COLO829 (cell line): ENCODE measurements around the gene C5orf47.

Source experiments
- DNase-seq: peaks from one replicate; pipeline ENCODE4 v3.0.0; 2012; ENCODE audit warnings: low spot score

Gene C5orf47

DNA sequence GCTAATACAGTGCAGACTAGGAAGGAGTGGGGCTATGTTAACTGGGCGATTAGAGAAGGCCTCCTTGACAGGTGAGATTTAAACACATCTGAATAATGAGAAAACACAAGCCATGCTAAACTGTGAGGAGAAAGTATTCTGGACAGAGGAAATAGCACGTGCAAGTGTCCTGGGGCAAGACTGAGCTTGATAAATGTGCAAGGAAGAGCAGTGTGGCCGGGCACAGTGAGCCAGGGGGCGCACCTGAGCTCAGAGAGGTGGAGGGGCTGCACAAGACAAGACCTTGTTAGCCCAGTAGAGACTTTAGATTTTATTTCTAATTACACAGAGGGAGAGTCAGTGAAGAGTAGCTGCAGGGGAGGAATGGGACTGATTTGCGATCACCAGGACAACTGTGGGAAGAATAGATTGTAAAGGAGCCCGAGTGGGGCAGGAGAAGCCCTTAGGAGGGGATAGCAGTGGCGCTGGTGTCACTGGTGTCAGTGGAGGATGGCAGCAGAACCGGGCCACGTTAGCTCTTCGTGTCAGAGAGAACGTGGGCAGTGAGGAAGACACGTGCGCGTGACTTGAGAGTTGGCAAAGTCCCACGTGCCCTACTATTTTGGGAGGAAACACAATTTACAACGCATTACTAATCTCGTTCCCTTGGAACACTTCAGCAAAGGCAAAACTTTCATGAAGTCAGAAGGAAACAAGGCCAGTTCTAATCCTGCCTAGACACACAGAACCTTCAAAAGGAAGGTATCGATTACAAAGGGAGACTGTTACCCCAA, 17.9 kb upstream of the C5orf47 start:
- no peak for DNase-seq

DNA sequence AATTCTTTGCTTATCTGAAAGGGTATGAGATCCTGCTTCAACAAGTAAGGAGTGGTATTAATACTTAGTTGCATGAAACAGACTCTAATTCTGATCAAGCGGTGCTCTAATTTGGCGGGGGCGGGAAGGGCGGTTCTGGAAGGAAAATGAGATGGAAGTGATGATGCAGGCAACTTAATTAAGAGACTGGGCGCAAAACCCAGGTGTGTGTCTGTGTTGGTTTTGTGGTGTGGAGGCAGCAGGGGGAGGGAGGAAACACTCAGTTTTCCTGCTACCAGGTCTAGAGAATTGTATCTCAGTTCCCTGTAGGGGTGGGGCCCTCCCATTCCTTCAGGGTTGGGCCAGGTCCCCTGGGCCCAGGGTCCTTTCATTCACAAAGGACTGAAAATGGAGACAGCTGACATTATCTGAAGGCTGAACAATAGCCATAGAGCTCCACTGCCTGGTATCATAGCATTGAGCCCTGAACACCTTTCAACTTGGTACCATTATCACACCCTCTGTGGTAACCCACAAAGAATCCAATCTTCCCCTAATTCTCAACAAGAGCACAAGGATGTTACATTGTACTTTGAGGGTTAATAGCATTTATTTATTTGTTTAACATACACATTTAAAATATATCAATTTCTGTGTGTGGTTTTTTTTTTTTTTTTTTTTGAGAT, 17.2 kb upstream of the C5orf47 start:
- DNase-seq, result no peak

DNA sequence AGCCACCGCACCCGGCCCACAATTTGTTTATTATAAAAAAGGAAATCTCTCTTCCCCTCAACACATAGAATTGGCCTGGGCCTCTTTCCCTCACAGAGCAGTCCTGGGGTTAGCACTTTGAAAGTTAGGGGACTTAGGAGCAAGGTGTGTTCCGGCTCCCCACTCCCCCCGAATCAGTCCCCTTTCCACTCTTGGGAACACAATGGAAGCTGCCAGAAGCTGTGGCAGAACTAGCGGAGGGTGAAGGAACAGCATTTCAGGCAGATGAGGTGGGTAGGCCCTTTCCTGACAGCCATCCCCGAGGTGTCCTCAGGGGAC, 16.4 kb upstream of the C5orf47 start:
- no peak for DNase-seq

DNA sequence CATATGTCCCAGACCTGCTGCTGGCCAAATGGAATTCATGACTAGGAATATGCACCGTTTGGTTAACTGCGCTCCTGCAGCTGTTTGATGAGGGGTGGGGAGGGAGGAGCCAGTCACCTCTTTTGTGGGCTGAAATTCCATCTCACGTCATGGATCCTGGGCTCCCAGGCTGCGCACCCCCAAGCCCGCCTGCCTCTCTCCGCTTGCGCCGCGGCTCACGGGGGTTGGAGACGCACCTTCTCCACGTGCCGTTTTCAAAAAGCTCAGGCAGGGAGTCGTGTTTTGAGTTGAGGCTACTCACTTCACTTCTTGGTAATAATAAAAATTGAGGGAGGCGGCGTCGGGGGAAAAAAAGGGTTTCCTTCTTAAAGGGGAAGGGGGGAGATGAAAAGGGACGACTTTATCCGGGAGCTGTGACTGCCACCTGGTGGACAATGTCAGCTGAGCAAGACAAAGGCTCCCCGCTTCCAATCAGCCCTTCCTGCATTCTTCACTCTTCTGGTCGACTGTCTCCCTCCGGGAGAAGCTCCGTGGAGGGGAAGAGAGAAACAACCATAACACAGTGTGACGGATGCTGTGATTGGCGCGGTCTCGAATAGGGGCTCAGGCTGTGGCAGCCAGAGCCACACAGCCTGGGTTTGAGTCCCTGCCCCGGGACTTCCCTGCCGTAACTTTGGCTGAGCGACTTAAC, 15.9 kb upstream of the C5orf47 start:
- DNase-seq, result peak; percentile 63

DNA sequence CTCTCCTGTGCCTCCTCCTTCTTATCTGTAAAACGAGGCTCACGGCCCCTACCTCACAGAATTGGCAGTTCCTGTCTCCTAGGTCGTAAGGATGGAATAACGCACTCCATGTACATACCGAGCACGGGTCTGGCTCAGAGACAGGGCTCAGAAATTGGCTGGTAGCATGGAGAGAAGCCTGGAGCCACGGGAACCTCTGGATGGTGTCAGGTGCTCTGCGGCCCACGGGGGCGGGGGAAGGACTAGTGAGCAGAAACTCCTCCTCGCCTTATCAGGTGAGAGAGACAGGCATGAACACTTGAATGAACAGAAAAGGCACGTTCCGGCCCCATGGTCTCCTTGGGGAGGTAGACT, 15.4 kb upstream of the C5orf47 start:
- DNase-seq, result no peak

DNA sequence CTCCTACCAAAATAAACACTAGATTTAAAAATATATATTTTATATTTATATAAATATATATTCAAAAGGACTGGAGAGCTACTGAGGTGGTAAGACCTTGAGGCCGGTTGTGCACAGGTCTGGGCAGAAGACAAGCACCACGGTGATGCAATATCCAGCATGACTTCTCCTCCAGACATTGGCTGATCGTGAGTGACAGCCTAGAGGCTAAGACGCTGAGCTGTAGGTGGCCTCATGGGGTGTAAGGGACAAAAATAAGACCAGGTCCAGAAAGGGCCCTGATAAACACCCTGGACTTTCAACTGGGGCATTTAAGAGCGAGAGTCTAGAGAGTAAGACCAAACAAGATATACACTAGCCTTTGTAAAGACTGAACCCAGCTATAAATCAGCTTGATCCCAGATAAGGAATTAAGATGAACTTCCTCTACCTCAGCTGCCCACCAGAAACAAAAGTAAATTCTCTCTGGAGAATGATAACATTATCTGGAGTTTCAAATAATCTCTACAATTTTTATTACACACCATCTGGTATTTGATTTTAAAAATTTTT, 14.2 kb upstream of the C5orf47 start:
- DNase-seq, result no peak

DNA sequence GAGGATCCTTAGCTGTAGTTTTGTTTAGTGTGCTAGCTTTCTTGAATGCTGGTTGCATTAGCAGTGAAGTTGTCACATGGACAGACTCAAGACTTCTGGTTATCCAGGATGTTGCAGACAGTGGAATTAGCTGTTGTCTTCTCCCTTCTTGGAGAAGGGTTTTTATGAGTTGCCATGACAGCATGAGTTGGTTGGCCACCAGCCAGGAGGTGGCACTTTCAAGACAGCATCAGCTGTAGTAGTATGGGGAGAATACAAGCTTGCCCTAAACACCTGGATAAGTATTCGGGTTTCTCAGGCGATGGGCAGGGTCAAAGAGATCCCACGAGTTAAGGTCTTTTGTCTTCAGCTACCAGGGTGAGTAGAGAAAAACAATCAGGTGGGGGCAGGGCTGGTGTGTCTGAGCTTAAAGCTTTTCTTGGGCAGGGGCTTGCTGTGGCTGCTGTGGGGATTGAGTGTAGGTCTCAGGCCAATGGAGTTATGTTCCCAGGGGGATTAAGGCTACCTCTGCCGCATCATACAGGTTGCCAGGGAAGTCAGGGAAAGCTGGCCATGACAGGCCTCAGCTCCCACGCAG, 7.7 kb upstream of the C5orf47 start:
- no peak for DNase-seq

DNA sequence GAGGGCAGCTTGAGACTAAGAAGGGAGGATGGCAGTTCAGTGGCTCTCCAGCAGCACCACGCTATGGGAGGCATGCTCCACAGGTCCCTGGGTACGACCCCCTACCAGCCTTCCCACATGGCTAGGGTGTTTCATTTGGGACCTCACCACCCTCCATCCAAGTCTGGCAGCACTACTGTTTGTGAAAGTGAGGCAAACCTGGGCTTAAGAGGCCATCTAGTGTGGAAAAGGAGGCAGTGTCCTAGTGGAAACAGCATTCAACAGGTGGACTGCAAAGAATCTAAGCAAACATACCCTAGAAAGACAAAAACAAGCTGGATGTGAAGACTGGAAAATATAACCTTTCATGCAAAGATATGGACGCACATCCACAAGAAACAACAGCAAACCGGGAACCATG, 4.8 kb upstream of the C5orf47 start:
- no peak for DNase-seq

DNA sequence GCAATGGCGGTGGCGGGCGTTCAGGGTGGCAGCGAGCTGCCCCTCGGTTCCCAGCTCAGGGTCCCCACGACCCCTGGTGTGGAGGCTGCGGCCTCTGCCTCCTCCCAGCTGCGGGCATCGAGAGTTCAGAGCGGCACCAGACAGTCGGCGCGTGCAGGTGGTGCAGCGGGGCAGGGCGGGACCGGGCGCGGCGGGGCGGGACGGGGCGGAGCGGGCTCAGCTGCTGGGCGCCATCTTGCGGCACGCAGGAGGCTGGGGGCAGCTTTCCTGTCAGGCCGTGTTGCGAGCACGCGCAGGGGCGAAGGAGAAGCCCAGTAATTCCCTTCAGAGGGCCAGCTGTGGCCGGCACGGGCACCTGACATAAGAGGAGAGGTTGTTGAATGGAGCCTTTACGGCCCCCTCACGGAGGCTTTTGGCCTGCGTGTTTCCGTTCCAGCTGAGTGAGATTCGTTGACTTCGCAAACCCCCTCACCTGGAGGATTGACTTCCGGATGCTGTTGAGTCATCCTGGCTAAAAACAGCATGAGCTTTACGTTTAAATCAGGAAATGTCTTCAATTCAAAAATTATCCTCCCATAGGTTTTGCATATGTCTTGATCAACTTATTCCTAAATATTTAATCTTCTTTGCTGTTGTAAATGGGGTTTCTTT, 587 bp downstream of the C5orf47 start:
- no peak for DNase-seq

DNA sequence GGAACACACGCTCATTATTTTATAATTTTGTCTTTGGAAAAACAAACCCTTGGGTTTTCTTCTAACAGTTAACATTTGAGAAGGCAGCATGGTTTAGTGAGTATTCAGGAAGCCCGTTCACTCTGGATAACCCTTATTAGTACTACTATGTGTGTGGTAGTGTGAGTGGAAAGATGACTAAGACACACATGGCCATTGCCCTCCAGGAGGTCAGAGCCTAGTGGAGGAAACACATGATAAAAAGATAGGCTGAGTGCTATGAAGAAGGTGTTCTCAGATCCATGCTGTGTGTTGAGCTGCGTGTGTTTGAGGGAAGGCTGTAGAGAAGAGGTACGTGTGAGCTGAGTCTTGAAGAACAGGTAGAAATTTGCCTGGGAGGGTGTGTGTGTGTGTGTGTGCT, 8.4 kb downstream of the C5orf47 start:
- DNase-seq, result no peak

DNA sequence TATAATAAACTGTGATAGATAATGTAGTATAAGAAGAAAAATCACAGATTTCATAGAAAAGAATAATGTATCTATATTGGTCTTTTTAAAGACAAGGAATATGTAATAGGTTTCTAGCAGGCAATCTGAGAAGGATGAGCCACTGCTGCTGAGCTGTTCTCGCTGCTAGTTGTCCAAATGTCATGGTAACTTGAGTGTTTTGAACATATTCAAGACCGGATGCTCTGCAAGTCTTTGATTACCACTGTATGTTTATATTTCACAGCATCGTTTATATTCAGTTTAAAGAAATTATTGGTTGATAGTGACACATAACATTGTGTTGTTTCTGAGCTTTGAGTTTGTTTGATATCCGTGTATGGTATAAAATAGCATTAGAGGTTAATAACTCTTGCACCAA, 9.6 kb downstream of the C5orf47 start:
- DNase-seq, result no peak

DNA sequence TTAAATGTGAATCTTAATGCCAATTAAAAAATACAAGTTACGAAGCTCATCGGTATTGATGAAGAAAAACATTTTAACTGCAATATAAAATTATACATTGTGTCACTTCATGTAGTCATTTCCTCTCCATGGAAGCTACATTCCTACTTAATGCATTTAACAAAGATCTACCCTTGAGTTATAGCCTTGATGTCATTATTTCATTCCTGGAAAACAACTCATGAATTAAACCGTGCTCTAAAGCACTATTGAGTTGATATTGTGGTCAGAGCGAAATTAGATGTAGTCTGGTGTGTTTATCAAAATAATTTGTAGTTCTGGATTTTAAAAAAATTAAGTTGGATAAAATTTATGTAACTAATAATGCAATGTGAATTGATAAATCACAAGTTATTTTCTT, 11.1 kb downstream of the C5orf47 start:
- no peak for DNase-seq

DNA sequence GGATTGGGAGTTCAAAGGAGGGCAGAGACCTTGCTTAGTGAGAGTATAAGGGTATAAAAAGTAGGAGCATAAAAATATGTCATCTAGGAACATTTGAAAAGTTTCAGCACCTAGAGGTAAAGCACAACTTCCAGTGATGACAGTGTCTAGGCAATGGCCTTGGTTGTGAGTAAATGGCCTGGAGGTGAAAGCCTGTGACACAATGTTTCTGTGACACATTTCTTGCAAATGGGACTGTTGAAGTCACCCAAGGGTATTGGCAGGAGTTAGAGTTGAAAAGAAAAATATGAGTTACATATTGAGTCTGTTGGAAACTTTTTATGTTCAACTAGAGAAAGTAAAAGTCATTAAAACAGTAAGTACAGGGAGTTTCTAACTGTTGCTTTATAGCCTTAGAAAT, 14.8 kb downstream of the C5orf47 start:
- no peak for DNase-seq

DNA sequence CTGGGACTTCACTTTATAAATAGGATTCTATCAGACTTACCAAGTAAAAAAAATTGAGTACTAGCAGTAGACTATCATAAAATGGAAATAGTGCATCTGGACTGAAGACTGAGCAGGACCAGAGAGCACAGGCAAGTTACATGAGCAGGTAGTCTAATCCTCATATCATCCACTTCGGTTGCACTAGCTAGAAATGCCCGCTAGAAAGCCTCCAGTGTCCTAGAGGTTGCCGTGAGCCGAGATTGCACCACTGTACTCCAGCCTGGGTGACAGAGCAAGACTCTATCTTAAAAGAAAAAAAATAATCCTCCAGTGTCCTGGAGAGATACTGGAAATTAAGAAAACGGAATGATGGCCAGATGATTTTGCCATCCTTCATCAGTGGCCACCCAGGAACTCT, 20.0 kb downstream of the C5orf47 start:
- no peak for DNase-seq

DNA sequence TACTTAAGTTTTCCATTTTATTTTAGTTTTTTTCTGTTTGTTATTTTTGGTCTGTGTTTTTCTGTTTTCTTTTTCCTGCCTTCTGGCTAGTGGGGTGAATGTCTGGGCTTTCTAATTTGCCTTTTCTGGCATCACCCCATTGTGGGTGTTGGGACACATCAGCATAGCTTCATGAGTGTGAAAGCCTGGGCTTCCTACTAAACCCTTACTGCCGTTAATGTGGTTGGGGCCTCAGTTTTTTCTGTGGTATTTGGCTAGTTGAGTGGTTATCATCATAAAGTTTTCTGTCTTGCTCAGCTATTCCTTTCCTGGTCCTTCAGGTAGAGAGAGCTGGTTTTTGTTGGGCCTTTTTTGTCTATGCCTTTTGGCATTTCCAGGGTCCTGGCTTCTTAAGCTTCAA, 21.4 kb downstream of the C5orf47 start:
- DNase-seq, result no peak

DNA sequence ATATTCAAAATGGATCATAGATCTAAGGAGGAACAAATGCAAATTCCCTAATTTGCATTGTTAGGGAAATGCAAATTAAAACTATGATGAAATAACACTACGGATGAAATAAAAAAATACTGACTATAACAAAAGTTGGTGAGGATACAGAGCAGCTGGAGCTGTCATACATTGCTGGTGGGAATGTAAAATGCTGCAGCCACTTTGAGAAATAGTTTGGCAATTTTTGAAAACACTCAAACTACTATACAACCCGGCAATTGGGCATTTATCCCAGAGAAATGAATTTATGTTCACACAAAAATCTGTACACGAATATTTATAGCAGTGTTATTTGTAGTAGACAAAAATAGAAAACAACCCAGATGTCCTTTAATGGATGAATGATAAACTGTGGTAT, 22.5 kb downstream of the C5orf47 start:
- no peak for DNase-seq

DNA sequence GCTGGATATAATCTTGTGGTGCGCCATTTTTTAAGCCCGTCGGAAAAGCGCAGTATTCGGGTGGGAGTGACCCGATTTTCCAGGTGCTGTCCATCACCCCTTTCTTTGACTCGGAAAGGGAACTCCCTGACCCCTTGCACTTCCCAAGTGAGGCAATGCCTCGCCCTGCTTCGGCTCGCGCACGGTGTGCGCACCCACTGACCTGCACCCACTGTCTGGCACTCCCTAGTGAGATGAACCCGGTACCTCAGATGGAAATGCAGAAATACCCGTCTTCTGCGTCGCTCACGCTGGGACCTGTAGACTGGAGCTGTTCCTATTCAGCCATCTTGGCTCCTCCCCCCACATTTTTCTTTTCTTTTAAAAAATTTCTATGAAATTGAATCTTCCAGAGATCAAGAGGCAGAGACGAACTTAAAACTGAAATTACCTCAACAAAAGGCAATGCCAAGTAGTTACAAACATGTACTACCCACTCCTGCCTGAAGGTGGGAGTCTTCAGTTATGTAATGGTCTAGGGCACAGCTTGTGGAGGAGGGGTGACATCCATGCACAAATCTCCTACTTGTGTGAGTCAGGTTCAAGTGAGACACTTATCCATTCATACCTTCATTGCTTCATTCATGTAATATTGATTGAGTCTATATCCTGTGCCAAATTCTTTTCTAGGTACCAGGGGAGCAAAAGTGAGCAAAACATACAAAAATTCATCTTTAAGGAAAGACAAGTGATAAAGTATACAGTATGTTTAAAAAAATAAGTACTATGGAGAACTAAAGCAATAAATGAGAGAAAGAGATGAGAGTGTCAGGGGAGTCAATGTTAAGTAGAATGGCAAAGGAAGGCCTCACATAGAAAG, 31.3 kb downstream of the C5orf47 start:
- DNase-seq, result peak; percentile 39

DNA sequence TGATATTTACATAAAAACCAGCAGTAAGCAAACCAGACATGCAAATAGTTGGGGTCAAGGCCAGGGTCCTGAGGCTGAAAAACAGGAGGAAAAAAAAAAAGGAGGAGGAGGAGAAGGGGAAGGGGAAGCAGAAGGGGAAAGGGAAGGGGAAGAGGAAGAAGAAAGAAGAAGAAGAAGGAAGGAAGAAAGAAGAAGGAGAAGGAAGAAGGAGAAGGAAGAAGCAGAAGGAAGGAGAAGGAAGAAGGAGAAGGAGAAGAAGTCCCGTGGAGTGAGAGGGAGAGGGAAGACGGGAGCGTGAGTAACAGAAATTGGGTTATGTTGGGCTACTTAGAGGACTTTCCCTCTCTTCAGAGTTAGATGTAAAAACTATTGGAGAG, 31.9 kb downstream of the C5orf47 start:
- no peak for DNase-seq

DNA sequence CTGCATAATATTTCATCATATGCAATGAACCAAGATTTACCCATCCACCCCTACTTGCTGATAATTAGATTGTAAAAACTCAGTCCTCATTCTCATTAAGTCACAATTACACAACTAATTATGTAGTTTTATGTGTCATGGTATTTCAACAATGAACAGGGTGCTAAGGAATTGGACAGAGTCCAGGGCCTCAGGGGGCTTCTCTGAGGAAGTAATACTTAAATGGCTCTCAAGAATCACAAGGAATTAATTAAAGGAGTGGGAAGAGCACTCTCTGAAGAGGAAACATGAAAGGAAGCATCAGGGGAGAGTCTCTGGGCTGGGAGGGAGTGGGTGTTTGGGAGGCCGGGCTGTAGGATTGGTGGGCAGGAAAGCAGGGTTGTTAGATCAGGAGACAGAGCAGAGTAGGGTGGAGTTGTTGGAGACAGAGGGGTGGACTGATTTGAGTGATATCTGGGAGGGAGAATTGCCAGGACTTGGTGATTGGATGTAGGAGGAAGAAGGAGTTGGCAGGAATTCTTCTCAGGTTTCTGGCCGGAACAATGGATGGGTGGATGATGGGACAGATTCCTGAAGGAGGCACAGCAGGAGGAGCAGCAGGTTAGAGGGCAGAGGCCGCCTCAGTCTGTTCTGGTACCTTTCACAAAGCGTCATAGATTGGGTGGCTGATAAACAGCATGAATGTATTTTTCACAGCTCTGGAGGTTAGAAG, 33.6 kb downstream of the C5orf47 start:
- DNase-seq, result no peak

DNA sequence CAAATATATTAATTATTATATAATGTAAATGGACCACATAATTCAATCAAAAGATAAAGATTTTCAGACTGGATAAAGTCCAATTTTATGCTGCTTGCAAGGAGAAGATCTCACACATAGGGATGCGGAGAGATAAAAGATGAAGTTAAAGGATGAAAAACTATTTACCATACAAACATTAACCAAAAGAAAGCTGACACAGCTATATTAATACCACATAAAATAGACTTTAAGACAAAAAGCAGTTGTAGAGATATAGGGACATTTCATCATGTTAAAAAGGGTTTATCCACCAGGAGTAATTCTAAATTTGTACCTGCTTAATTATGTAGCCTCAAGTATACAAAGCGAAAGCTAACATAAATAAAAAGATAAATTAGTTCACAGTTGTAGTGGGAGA, 41.3 kb downstream of the C5orf47 start:
- DNase-seq, result no peak
